GM18526 (cell line): ENCODE measurements around the gene CHD5.

Experiments
- POLR2A ChIP-seq: IDR thresholded peaks from 3 replicates; pipeline ENCODE4 v1.6.1; 2011; ENCODE audit not compliant: insufficient read length; ENCODE audit errors: extremely low read depth

CHD5 gene

DNA sequence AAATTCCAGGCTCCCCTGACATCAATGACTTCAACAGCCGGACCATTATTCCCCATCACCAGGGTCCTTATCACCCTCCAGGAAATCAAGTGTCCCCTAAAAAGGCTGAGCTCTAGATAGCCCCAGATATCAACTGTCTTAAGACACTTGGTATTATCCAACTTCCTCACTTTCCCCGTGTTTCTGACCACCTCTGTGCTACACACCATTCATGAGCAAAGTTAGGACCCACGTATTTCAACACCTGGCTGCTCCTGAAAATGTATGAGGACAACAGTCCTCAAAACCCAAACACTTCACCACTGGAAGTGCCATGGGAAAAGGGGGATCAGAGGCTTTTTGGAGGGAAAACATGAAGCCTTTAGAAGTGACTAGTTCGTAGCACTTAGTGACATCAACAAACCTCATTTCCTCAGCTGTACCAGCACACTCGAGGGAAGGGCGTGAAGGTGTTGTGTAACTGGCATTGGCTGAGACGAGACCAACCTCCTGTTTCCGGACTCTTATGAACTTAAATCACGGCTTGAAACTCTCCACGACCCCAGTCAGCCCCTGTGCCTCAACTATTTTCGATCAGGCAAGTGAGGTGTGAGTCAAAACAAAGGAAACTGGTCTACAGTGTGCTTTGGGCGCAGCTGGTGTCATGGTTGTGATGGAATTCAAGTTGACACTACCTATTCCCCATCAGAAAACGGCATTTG lies 4.1 kb upstream of the CHD5 start:
- no peak for TF ChIP-seq POLR2A

GRCh38 chr1:6183520-6183989 lies 3.4 kb upstream of the CHD5 start:
- TF ChIP-seq POLR2A: no peak

DNA sequence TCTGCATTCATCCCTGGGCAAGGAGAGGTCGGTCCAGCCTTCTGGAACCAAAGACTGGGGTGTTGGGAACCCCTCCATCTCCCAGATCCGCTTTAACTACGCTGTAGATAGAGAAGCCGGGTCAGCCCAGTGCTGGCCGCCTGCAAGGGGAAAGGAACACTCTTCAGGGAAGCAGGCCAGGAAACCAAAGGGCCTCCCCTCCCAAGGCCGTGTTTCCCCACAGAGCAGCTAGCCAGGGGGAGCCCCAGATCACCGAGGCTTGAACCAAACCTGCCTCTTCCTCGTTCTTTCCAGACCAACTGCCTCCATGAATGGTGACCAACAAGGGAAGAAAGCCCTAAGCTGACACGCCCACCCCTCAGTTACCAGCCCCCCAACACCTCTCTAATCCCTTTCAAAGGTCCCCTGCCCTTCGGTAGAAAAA lies 1.2 kb upstream of the CHD5 start:
- TF ChIP-seq POLR2A: no peak

DNA sequence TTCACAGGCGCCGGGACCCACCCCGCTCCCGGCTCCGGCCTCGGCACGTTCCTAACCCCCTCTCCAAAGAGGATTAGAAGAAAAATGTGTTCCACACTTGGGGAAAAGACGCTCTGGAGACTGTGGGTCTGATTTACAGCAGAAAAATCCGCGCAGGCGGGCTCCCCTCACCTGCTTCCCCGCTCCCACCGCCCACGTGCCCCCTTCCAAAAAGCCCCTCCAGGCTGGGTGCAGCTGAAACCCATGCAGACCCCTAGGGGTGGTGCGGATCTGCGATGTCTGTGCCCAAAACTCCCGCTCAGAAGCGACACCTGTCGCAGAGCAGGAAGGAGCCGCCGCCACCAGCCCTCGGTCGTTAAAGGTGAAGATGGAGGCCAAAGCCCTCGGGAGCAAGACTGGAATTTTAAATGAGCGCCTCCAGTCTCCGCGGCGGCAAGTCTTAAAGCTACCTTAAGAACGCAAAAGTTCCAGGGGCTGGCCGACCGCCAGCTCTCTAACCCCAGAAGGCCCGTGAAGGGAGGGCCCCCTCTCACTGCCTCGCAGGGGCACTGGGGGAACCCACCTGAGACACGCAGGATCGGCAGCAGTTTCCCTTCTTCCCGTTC lies 688 bp upstream of the CHD5 start:
- TF ChIP-seq POLR2A: no peak

DNA sequence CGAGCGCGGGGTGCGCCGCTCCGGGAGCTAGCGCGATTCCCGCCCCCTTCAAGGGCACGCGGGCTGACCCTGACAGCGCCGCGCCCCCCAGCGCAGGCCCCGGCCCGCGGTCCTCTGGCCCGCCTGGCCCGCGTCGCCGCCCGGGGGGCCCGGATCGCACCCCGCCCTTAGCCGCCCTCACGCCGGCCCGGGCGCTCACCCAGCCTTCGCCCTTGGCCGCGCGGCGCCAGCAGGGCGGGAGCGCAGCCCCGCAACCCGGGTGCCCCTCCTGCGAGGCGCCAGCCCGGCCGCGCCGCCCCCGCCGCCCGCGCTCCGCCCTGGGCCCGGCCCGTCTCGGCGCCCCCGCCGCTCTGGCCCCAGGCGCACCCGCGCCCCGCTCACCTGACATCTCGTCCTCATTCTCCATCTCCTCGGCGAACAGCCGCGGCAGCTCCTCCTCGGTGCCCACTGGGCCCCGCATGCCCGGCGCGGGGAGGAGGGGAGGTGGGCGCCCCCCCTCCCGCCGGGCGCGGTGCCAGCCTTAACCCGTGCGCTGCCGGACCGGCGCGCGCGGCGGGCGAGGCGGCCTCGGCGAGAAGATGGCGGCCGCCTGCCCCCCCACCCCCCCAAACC lies 451 bp downstream of the CHD5 start:
- TF ChIP-seq POLR2A: no peak

DNA sequence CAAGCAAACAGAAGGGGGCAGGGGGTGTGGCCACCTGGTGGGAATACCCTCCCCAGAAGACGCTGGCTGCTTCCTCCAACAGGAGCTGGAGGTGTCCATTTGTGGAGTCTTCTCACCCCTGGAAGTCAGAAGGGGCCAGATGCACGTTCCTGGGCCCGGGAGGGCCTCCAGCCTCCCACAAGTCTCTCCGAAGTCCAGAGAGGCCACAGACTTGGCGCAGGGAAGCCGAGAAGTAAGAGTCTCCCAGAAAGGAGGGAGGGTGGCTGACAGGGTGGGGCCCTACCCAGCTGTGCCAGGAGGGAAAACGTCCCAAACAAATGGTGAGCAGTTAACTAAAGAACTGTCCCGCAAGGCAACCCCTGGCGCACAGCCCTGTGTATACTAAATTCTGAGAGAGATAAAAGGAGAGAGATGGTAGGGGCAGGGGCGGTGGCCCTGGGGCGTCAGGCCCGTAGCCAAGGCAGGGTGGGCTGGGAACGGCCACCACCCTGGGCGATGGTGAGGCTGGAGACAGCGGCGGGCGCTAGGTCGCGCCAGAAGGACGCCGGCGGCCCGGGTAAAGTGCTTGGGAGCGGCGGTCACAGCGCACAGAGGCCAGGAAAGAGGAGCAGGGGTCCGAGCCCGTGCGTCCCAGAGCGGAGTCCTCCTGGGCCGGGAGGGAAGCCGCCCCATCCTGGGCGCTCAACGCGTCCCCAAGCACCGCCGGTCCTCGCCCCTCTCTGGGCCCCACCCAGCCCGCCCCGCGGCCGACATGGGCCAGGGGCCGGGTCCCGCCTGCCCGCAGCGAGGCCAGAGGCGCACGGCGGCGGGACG lies 1.2 kb downstream of the CHD5 start:
- TF ChIP-seq POLR2A: no peak

GRCh38 chr1:6177681-6178380 lies 2.3 kb downstream of the CHD5 start:
- TF ChIP-seq POLR2A: no peak

GRCh38 chr1:6176779-6177178 lies 3.3 kb downstream of the CHD5 start:
- TF ChIP-seq POLR2A: no peak

DNA sequence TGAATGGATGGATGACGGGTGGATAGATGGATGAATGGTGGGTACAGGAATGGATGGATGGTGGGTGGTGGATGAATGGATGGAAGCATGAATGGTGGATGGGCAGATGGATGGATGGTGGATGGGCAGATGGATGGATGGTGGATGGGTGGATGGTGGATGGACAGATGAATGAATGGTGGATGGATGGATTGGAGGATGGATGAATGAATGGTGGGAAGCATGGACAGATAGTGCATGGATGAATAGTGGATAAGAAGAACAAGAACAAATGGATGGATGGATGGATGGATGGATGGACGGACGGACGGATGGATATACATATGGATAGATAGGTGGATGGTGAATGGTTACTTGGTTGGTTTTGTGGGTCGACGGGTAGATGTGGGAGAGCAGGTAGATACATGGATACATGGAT lies 4.7 kb downstream of the CHD5 start:
- no peak for TF ChIP-seq POLR2A

- TF ChIP-seq POLR2A: no peak
These were observed 5.3 kb downstream of the CHD5 start for GRCh38 chr1:6174621-6175410.

DNA sequence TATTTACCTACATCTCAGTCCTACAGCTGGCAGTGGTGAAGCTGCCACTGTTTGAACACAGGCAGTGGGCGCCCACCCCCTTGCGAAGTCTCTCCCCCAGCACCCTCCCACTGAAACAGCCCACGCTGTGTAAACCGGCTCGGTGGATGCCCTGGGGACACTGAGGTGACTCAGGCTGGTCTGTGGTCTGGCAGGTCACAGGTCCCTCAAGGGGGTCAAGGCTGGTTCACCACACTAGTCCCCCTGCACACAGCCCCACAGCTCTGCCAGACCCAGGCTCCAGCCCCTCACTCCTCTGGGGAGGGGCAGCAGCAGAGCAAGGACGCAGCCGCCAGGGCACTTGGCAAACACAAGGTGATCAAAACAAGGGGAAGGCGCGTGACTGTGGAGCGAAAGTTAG lies 7.6 kb downstream of the CHD5 start:
- TF ChIP-seq POLR2A: no peak

DNA sequence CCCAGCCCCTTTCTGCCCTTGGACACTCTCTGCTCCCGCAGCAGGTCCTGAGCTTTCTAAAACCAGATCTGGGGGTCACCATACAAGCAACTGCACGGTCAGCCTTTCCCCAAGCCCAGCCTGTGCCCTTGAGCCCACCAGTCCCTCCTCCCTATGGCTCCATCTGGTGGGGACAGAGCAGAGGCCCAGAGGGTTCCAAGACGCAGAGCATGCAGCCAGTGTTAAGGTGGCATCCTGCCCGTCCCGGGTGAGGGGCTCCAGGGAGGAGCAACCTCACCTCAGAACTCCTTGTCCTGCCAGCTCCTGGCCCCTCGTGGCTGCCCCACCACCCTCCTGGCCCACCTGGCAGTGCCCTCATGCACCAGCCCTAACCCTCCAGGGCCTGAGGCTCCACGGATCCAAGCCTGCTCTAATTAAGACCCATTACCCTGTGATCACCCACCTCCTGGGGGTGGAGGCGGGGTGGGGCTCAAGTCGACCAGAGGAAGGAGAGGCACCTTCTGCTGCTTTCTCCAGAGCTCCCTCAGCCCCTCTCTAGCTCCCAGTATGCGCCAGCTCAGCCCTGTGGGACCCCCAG lies 8.5 kb downstream of the CHD5 start:
- TF ChIP-seq POLR2A: no peak

DNA sequence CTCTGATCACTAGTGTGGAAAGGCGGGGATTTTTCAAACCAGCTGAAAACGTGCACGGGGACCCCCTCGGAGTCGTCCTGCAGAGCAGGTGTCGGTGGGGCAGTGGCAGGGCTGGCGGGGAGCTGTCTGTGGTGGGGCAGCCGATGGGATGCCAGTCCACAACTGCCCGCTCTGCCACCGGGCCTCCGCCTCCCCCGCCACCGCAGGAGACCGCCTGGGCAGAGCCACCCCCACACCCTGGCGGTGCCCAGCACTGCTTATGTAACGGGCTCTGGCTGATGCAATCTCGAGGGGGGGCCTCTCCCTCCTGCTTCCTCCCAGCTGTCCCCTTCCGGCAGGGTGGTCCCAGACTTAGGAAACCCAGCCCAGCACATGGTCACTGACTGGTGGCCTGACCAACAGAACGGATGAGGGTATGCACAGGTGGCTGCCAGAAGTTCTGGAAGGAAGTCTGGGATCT lies 9.3 kb downstream of the CHD5 start:
- TF ChIP-seq POLR2A: no peak
